GM19099 (cell line): ENCODE data around the gene ARHGAP26.

Experiments used
- POLR2A ChIP-seq: IDR thresholded peaks from 3 replicates; pipeline ENCODE4 v1.6.1; 2011; ENCODE audit warnings: low read depth; ENCODE audit not compliant: insufficient read length; ENCODE audit errors: extremely low read depth

Gene ARHGAP26

DNA sequence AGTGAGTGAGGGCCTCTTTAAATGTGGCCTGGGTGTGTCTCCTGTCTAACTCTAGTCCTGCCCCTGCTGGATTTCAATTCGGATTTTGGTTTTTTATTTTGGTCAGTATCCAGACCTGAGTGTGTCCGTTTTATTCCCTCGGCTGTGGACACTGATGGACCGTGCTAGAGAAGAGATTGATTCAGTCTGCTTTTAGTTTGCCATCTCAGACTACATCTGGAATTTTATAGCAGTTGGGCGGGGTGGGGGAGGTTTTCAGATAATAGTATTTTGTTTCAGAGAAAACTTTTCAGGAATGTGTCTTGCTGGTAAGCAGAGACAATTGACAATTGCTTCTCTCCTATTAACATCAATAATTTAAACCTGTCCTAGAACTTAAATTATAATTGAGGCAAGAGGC lies 308.1 kb downstream of the ARHGAP26 start:
- no peak for TF ChIP-seq POLR2A

- no peak for TF ChIP-seq POLR2A
These were observed 308.8 kb downstream of the ARHGAP26 start for GRCh38 chr5:143078971-143079370.

- no peak for TF ChIP-seq POLR2A
These were observed 310.2 kb downstream of the ARHGAP26 start for GRCh38 chr5:143080407-143080806.

- no peak for TF ChIP-seq POLR2A
These were observed 310.8 kb downstream of the ARHGAP26 start for GRCh38 chr5:143080982-143081381.

DNA sequence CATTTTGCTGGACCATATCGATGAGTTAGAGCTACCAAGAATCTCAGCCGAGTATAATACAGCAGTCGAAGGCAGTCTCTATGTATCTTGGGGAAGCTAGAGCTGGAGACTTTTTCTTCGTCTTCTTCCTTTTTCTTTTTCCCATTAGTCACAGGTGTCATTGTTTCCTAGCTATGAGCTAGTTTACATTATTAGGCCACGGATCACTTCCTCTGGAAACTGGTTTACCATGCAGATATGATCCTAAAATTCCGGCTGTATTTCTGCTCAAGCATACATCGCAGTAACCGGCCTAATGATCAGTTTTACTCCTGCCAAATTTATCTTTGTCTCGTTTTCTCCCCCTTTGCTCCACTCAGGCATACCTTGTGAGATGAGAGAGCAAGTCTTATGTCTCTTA lies 312.8 kb downstream of the ARHGAP26 start:
- no peak for TF ChIP-seq POLR2A

- TF ChIP-seq POLR2A, result no peak
These were observed 314.2 kb downstream of the ARHGAP26 start for GRCh38 chr5:143084407-143084806.

GRCh38 chr5:143085319-143085917 lies 315.2 kb downstream of the ARHGAP26 start:
- TF ChIP-seq POLR2A, result no peak

- TF ChIP-seq POLR2A, result no peak
These were observed 316.4 kb downstream of the ARHGAP26 start for GRCh38 chr5:143086546-143086907.

- TF ChIP-seq POLR2A, result no peak
These were observed 316.9 kb downstream of the ARHGAP26 start for GRCh38 chr5:143086908-143087637.

GRCh38 chr5:143093452-143094086 lies 323.4 kb downstream of the ARHGAP26 start:
- TF ChIP-seq POLR2A, result no peak

DNA sequence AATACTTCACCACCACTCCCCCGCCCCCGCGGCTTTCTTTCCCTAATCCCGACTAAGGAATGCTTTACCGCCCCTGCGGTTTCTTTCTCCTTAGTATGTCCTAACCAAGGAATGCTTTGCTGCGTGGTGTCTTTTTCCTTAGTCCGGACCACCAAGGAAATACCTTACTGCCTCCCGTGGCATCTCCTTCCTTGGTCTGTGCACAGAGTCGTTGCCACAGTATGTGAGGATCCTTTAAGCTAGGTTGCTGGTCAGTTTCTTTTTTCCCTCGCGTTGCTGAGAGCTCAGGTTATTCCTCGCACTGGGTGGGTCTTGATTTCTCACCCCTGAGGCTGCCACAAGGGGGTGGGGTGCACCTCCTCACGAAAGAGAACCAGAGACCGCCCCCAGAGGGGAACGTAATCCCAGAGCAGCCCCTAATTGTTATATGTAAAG lies 323.9 kb downstream of the ARHGAP26 start:
- no peak for TF ChIP-seq POLR2A

GRCh38 chr5:143101121-143101520 lies 330.9 kb downstream of the ARHGAP26 start:
- TF ChIP-seq POLR2A, result no peak

DNA sequence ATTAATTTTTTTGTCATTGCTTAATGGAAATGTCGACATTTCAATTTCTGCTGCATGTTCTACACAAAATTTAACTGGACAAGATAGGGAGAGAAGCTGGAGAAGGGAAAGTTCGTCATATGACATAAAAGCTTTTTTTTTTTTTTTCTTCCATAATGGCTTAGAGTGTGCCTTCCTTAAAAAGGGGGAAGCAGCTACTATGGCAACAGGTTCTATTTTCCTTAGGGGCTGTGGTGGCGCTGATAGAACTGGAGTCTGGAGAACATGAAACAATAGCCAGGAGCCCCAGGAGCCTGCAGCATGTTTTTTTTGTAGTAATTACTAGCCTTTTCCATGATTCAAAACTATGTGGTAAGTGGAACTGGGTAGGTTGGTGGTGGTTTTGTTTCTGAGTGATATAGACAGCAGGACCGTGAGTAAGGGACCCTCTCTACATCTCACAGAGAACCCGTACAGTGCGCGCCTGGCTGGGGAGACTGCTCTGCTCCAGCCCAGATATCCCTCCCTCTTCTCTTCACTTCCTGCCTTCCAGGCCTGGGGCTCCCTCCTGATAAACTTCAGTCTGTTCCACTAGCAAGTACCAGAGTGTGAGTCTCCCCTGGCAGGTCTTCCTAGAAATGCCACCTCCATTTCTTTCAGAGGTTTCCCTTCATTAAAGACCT lies 331.7 kb downstream of the ARHGAP26 start:
- TF ChIP-seq POLR2A, result no peak

- no peak for TF ChIP-seq POLR2A
These were observed 332.2 kb downstream of the ARHGAP26 start for GRCh38 chr5:143102411-143102810.

- TF ChIP-seq POLR2A, result no peak
These were observed 335.2 kb downstream of the ARHGAP26 start for GRCh38 chr5:143105216-143105905.
